ENCODE data around the gene PARD3B. TPM values are rescaled to one million over a fixed set of nuclear protein-coding genes. Genes with fewer than 3 reads are reported as not detected.

Gene PARD3B
- total RNA-seq, 2 experiments from 2014 or later, result 0.23 to 0.53 TPM

DNA sequence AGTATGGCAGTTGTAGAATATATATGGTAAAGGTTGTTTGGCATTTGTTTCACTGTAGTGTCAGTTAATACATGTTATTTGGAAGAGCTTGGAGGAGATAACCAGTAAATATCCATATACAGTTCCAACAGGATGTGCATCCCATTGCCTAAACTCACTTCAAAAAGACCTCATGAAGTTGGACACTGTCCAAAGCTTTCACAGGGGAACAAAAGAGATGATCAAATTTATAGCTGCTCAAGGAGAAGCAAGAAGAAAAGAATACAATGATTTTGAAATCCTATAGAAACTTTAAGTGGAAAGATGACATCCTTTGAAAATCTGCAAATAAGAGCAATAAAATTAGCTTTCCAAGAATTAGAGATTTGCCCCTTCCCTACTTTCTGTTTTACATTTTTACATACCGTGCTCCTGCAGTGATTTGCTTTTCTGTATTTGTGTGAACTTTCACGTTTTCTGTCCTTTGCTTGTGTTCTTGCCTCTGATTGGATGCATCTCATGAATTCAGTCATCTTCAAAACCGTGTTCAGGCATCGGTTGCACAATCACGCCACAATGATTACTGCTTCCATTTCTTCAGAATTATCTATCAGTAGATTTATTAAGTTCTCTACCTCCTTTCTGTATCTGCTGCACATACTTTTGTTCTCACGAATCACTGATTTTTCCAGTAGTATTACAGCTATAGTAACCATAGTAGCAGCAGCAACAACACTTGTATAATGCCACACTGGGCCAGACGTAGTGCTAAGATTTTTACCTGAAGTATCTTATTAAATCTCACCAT is 83.8 kb downstream of the PARD3B start:
- Mint-ChIP-seq H3K36me3 (ENCODE audit: low read depth) (no peaks in the 10 kb centered on the region), H3K4me3 (no peak overlapping the region), H3K9me3 (no peaks in the 10 kb centered on the region), H3K4me1 (no peaks in the 10 kb centered on the region), H3K27me3 (peaks cover 8% of the 10 kb centered on the region), H3K27ac (no peak overlapping the region)
- ChIA-PET CTCF (no interaction called here), POLR2A (no interaction called here)
- DNase-seq, result no peak

DNA sequence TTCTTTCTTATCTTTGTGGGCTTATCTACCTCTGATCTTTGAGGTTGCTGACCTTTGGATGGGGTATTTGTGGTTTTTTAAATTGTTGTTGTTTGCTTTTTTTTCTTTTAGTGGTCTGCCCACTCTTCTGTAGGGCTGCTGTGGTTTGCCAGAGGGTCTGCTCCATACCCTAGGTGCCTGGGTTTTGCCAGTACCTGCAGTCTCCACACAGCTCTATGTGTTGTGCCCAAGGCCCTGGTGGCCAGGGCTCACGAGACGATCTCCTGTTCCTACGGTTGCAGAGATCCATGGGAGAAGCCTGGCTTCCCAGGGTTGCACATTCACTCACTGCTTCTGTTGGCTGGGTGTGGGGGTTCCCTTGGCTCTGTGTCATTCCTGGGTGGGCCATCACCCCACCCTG is 87.1 kb downstream of the PARD3B start:
- no peak overlapping the region for H3K27ac Mint-ChIP-seq
- H3K27me3 Mint-ChIP-seq, result peaks cover 2% of the 10 kb centered on the region
- no peaks in the 10 kb centered on the region for H3K36me3 Mint-ChIP-seq (ENCODE audit: low read depth)
- H3K9me3 Mint-ChIP-seq, result no peaks in the 10 kb centered on the region
- H3K4me3 Mint-ChIP-seq, result no peak overlapping the region
- no peak for DNase-seq
- CTCF ChIA-PET, result no interaction called here
- no peaks in the 10 kb centered on the region for H3K4me1 Mint-ChIP-seq
- POLR2A ChIA-PET, result no interaction called here

GRCh38 chr2:204634564-204634963 is 89.3 kb downstream of the PARD3B start:
- no peak for DNase-seq
- Mint-ChIP-seq H3K27me3 (no peaks in the 10 kb centered on the region), H3K36me3 (ENCODE audit: low read depth) (no peaks in the 10 kb centered on the region), H3K9me3 (no peaks in the 10 kb centered on the region), H3K27ac (no peak overlapping the region), H3K4me3 (no peak overlapping the region), H3K4me1 (no peaks in the 10 kb centered on the region)
- CTCF ChIA-PET, result no interaction called here
- POLR2A ChIA-PET, result no interaction called here

DNA sequence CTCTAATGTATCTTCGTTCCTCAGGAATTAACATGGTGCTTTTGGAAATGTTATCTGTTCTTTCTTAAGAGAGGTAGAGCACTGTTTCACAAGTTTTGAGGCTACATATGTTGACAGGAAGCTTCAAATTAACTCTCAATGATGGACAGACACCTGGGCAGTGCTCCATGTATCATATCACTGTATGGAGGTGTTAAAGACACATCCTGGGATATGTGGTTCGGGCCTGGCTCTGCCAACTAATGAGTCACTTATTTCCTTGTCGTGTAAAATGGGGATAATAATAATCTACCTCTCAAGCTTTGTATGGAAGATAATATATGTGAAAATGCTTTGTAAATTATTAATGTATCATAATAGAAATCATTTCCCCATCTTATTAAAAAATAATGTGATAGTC is 90.2 kb downstream of the PARD3B start:
- no peak for DNase-seq
- no peak overlapping the region for H3K4me3 Mint-ChIP-seq
- ChIA-PET CTCF (no interaction called here), POLR2A (no interaction called here)
- no peaks in the 10 kb centered on the region for H3K27me3 Mint-ChIP-seq
- H3K4me1 Mint-ChIP-seq, result no peaks in the 10 kb centered on the region
- no peaks in the 10 kb centered on the region for H3K9me3 Mint-ChIP-seq
- H3K27ac Mint-ChIP-seq, result no peak overlapping the region
- H3K36me3 Mint-ChIP-seq (ENCODE audit: low read depth), result no peaks in the 10 kb centered on the region

DNA sequence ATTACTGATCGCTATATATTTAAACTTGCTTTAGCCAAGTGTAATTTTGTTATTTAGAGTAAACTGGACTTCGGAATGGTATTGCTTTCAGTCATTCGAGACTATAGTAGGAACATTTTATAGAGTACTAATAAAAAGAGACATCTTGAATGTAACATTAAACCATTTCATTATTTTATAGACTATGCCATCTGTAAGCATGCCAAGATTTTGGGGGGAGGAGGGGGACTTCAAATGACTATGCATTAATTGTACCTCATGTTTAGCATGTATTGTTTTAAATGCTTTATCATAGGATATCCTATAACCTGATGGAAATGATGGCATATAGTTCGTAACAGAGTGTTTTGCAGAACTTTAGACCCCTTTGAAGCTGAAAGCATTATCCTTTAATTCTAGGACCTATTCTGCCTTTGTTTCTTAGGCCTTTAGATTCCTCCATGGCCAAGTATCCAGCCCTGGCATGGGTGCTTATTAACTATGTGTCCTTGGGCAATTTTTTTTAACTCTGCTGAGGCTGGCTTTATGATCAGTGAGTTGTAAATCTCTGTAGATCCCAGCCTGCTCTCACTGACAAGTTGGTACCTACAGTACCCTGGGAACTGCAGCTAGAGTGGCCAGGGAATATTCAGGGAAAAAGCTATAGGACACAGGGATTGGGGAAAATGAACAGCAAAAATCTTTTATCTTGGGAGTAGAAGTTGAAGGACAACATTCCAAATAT is 93.4 kb downstream of the PARD3B start:
- H3K4me3 Mint-ChIP-seq, result no peak overlapping the region
- DNase-seq, result no peak
- H3K4me1 Mint-ChIP-seq, result no peaks in the 10 kb centered on the region
- no peak overlapping the region for H3K27ac Mint-ChIP-seq
- H3K9me3 Mint-ChIP-seq, result no peaks in the 10 kb centered on the region
- no peaks in the 10 kb centered on the region for H3K36me3 Mint-ChIP-seq (ENCODE audit: low read depth)
- H3K27me3 Mint-ChIP-seq, result no peaks in the 10 kb centered on the region
- CTCF ChIA-PET, result interaction anchor here (0.6 kb wide), 1 partner anchor 661 kb away, joined by 3 read pairs; no protein-coding TSS in a partner anchor
- POLR2A ChIA-PET, result no interaction called here

- Mint-ChIP-seq H3K36me3 (ENCODE audit: low read depth) (no peaks in the 10 kb centered on the region), H3K27ac (no peak overlapping the region), H3K27me3 (no peaks in the 10 kb centered on the region), H3K4me1 (no peaks in the 10 kb centered on the region), H3K4me3 (no peak overlapping the region), H3K9me3 (no peaks in the 10 kb centered on the region)
- DNase-seq, result no peak
- POLR2A ChIA-PET, result no interaction called here
- CTCF ChIA-PET, result no interaction called here
These were observed 98.1 kb downstream of the PARD3B start for GRCh38 chr2:204643326-204643725.

DNA sequence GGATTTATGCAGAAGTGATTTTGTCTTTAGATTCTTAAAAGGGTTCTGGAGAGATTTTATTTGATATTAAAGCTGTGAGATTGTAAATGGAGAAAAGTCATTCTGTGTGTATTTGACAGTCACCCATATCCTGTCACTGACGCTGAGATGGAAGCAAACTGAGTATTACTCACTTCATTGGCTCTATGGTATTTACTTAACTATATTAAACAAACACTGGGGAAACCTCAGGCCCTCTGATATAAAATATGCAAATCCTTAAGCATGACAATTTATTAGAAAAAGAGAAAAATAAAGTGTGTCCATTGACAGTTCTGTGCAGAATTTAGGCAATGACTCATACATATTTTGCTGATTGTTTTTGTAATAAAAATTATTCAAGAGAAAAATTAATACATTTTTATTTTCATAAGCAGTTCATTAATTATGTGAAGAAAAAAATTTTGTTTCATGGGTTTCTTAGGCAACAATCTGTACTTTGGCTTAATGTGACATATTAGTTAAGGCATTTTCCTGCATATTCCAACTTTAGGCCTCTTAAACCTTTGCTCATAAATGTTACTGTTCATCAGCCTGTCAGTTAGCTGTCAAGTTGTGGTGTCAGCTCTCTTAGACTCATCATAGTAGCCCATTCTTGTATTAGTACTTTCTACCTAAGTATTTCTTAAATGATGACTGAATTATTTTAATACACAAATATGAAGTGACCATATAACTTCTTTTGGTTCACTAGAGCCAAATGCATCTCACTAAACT is 99.9 kb downstream of the PARD3B start:
- ChIA-PET CTCF (no interaction called here), POLR2A (no interaction called here)
- Mint-ChIP-seq H3K9me3 (no peaks in the 10 kb centered on the region), H3K4me1 (no peaks in the 10 kb centered on the region), H3K36me3 (ENCODE audit: low read depth) (no peaks in the 10 kb centered on the region), H3K4me3 (no peak overlapping the region), H3K27ac (no peak overlapping the region), H3K27me3 (no peaks in the 10 kb centered on the region)
- DNase-seq, result no peak

- Mint-ChIP-seq H3K36me3 (ENCODE audit: low read depth) (no peaks in the 10 kb centered on the region), H3K9me3 (peaks cover 8% of the 10 kb centered on the region), H3K4me1 (no peaks in the 10 kb centered on the region), H3K27me3 (no peaks in the 10 kb centered on the region), H3K27ac (no peak overlapping the region), H3K4me3 (no peak overlapping the region)
- ChIA-PET POLR2A (no interaction called here), CTCF (no interaction called here)
- DNase-seq, result no peak
These were observed 102.4 kb downstream of the PARD3B start for GRCh38 chr2:204647626-204648025.

- ChIA-PET CTCF (no interaction called here), POLR2A (no interaction called here)
- Mint-ChIP-seq H3K4me1 (no peaks in the 10 kb centered on the region), H3K27me3 (no peaks in the 10 kb centered on the region), H3K4me3 (no peak overlapping the region), H3K27ac (no peak overlapping the region), H3K9me3 (peaks cover 8% of the 10 kb centered on the region), H3K36me3 (ENCODE audit: low read depth) (no peaks in the 10 kb centered on the region)
- no peak for DNase-seq
These were observed 105.3 kb downstream of the PARD3B start for GRCh38 chr2:204650611-204651010.

- no peak for DNase-seq
- Mint-ChIP-seq H3K27ac (no peak overlapping the region), H3K4me1 (no peaks in the 10 kb centered on the region), H3K27me3 (no peaks in the 10 kb centered on the region), H3K9me3 (peaks cover 8% of the 10 kb centered on the region), H3K36me3 (ENCODE audit: low read depth) (no peaks in the 10 kb centered on the region), H3K4me3 (no peak overlapping the region)
- POLR2A ChIA-PET, result no interaction called here
- CTCF ChIA-PET, result no interaction called here
These were observed 106.8 kb downstream of the PARD3B start for GRCh38 chr2:204652063-204652462.

DNA sequence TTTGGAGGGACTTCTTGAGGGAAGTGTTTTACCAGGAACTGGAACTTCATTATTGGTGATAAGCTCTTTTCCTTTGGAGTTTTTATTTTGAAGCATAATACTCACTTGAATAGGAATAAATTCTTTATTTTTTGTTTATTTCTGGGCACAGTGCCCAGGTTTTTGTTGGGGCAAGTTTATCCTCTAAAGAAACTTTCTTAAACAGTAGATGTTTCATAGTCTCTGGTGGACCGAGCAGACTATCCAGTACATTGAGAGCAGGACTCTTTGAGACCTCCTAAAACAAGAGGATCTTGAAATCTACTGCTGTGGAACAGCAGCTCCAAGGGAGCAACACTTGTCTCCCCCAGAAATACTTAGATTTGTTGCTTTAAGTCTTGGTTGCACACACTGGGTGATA is 109.4 kb downstream of the PARD3B start:
- Mint-ChIP-seq H3K4me1 (no peaks in the 10 kb centered on the region), H3K27me3 (no peaks in the 10 kb centered on the region), H3K27ac (no peak overlapping the region), H3K9me3 (peaks cover 8% of the 10 kb centered on the region), H3K36me3 (ENCODE audit: low read depth) (no peaks in the 10 kb centered on the region), H3K4me3 (no peak overlapping the region)
- ChIA-PET CTCF (interaction anchor here (0.6 kb wide), 1 partner anchor 725 kb away, joined by 3 read pairs; no protein-coding TSS in a partner anchor), POLR2A (no interaction called here)
- no peak for DNase-seq

DNA sequence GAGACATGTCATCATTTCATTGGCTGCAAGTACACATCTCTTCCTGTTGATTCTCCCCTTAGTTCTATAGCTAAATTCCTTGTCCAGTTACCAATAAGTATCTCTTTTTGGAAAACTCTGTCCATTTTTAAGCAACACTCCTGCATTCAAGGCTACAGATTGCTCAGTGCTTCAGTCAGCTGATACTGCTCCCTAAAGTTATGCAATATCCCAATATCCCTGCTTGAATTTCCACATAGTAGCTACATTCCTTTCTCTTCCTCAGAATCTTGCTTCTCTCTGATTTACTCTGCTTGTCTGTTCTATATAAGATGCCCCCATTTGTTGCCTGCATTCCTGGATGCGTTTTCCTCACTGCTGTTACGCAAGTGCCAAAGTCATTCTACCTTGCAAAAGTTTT is 109.8 kb downstream of the PARD3B start:
- no peak overlapping the region for H3K4me3 Mint-ChIP-seq
- CTCF ChIA-PET, result interaction anchor here (0.6 kb wide), 1 partner anchor 726 kb away, joined by 3 read pairs; no protein-coding TSS in a partner anchor
- H3K9me3 Mint-ChIP-seq, result peaks cover 8% of the 10 kb centered on the region
- H3K27ac Mint-ChIP-seq, result no peak overlapping the region
- no peaks in the 10 kb centered on the region for H3K4me1 Mint-ChIP-seq
- no peaks in the 10 kb centered on the region for H3K36me3 Mint-ChIP-seq (ENCODE audit: low read depth)
- POLR2A ChIA-PET, result no interaction called here
- DNase-seq, result no peak
- H3K27me3 Mint-ChIP-seq, result no peaks in the 10 kb centered on the region

DNA sequence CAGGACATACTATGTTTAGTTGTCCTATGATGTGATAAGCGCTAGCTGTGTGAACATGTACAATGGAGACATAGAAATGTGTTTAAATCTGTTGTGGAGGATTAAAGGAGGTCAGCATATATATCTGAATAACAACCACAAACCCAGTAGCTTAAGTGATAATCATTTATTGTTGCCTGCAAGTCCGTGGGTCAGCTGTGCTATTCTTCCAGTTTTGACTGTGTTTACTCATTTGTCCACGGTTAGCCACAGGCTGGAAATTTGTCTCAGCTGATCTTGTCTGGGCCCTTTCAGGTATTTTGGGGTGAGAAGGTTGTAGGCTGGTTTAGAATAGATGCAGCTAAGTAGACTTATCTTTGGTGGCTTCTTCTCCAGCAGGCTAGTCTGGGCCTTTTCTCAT is 110.4 kb downstream of the PARD3B start:
- Mint-ChIP-seq H3K9me3 (peaks cover 8% of the 10 kb centered on the region), H3K27me3 (no peaks in the 10 kb centered on the region), H3K36me3 (ENCODE audit: low read depth) (no peaks in the 10 kb centered on the region), H3K4me3 (no peak overlapping the region), H3K27ac (no peak overlapping the region), H3K4me1 (no peaks in the 10 kb centered on the region)
- POLR2A ChIA-PET, result no interaction called here
- CTCF ChIA-PET, result no interaction called here
- DNase-seq, result no peak
